Measurements from ENCODE around the gene ZNF212.
"Not testable (repeated sequence)": the region's sequence is repeated elsewhere in the genome, so short reads cannot be mapped to it uniquely, and the experiment has no call there.

The ZNF212 gene

GRCh38 chr7:149252378-149252777, 12.9 kb downstream of the ZNF212 start:
- DNase-seq: no peak

- no peak for DNase-seq
These were observed 14.2 kb downstream of the ZNF212 start for GRCh38 chr7:149253665-149254064.

DNA sequence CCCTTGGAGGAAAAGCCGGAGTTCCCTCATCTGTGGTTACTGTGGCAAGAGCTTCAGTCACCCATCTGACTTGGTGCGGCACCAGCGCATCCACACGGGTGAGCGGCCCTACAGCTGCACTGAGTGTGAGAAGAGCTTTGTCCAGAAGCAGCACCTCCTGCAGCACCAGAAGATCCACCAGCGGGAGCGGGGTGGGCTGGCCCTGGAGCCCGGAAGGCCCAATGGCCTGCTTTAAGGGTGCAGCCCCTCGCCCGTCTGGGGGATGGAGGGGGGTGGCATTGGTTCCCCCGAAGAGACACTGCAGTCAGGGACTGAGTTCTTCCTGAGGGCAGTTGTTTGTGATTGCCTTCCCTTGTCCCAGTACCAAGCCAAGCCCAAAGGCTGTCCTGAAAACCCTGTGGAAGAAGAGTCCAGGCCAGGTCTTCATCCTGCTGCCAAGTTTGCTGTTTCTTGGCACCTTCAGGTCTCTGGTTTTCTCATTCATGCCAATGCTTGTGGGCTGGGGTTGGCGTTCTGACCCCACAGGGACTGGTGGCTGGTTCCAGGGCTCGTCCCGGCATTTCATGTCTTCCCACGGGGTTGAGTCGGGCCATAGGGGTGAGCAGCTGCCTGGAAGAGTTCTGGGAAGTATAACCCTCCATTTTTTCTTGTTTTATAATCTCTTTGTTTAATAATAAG, 14.9 kb downstream of the ZNF212 start:
- peak in 7 of 56 donors; percentile 2 to 16 (median 10) for DNase-seq

- DNase-seq: no peak
These were observed 15.7 kb downstream of the ZNF212 start for GRCh38 chr7:149255174-149255573.

GRCh38 chr7:149256568-149256967, 17.1 kb downstream of the ZNF212 start:
- no peak for DNase-seq

DNA sequence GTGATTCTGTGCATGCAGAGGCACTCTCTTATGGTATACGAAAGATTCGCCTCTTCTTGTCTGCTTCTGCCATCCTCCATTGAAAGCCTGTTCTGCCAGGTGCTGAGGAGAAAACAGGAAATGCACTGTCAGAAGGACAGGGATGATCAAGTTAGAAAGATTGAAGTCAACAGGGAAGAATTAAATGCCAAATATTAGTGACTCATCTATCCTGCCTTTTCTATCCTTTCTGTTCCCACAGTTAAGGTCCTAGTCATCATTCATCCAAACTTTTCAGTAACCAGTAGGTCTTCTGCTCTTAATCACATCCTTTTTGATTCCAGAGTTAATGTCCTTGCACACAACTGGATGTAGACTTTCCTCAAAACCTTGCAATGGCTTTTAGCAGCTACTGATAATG, 17.7 kb downstream of the ZNF212 start:
- DNase-seq: no peak

- peak in 6 of 56 donors; percentile 22 to 52 (median 30) for DNase-seq
These were observed 21.9 kb downstream of the ZNF212 start for GRCh38 chr7:149261316-149261828.

DNA sequence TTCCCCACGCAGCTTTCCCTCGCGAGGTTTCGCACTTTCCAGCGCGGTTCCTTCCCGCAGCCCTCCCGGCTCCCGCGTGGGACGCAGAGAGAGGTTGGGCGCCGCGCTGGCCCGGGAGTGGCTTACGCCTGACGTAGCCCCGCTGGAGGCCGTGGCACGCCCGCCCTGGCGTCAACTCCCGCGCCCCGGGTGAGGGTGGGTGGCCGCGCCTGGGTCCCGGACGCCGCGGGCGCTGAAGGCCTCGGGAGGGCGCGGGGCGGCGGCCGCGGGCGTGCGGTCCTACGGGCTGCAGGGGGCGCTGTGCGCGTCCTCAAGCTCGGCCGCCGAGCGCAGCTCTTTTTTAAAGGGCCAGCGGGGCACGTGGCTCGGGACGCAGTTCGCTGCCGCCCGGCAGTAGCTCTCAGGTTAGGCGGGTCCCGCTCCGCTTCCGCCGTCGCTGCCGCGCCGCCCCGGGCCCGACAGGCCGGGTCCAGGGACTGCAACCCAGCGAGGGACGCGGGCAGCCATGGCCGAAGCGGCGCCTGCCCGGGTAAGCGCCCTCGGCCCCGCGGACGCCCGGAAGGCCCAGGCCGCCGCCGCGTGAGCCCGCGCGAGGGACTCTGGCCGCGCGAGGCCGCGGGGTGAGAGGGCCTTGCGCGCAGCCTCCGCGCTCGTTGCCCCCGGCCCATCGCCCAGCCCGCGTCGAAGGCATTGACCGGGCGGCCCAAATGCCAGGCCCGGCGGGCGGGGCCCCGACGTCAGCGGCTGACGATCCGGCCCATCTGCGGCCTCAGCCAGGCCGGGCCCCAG, 22.6 kb downstream of the ZNF212 start, which contains the start of gene ZNF783:
Gene ZNF783, plus strand, starts transcription at position 368 of the 789 bp plus-strand sequence. Its CDS starts 138 bp downstream, at position 506.
- peak in 55 of 56 donors; percentile 41 to 91 (median 71) for DNase-seq

- no peak for DNase-seq
These were observed 27.0 kb downstream of the ZNF212 start for GRCh38 chr7:149266451-149266850.

- no peak for DNase-seq
These were observed 28.3 kb downstream of the ZNF212 start for GRCh38 chr7:149267733-149268132.

GRCh38 chr7:149274424-149274823, 35.0 kb downstream of the ZNF212 start:
- not testable (repeated sequence) for DNase-seq

GRCh38 chr7:149277871-149278270, 38.4 kb downstream of the ZNF212 start:
- no peak for DNase-seq

DNA sequence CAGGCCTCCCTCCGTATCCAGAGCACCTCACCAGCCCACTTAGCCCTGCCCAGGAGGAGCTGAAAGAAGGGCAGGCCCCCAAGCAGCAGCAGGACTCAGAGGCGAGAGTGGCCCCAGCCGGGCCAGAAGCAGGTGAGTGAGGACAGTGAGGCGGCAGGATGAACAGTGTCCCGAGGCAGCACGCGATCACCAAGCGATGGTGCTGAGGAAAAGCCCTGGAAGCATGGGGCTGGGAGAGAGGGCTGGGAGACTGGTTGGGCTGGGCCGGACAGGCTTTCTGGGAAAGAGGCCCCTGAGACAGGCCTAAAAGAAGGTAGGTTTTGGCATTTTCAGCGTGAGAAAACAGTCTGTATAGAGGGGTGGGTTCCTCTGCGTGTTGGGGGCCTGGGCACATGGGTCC, 38.9 kb downstream of the ZNF212 start:
- no peak for DNase-seq

- no peak for DNase-seq
These were observed 39.8 kb downstream of the ZNF212 start for GRCh38 chr7:149279111-149279743.

GRCh38 chr7:149280151-149280550, 40.7 kb downstream of the ZNF212 start:
- no peak for DNase-seq

DNA sequence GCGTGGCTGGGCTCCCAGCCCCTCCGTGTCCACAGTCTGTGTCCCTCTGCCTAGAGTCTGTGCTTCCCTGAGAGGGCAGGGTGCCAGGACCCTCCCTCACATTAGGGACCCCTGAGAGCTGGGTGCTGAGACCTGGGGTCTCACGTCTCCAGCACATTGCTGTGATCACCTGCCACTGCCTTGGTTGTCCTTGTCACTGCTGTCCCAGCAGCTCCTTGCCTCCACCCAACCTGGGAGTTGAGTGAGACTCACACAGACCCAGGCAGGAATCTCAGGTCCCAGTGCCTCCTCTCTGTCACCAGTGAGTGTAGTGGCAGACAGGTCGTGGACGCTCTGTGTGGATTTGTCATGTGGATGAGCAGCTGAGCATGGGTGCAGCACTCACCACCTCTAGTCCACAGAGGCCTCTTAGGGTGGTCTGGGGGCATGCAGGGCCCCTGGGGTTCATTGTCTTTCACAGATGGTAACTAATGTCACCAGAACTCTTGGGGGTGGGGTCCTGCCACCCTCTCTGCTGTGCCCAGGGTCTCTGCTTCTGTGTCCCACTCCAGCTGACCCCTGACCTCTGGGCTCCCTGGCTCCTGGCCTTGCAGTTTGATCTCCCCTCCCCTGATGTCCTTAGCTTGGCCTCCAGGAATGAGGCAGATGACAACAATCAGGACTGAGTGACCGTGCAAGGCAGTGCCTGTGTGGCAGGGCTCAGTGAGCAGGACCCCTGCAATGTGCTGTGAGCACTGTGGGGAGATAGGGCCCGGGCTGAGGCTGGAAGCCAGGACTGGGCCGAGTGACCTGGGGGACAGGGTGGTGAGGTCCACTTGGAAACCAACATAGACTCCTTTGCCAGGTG, 41.4 kb downstream of the ZNF212 start:
- DNase-seq: no peak

- no peak for DNase-seq
These were observed 42.3 kb downstream of the ZNF212 start for GRCh38 chr7:149281508-149282330.

- DNase-seq: no peak
These were observed 42.8 kb downstream of the ZNF212 start for GRCh38 chr7:149282331-149282655.

DNA sequence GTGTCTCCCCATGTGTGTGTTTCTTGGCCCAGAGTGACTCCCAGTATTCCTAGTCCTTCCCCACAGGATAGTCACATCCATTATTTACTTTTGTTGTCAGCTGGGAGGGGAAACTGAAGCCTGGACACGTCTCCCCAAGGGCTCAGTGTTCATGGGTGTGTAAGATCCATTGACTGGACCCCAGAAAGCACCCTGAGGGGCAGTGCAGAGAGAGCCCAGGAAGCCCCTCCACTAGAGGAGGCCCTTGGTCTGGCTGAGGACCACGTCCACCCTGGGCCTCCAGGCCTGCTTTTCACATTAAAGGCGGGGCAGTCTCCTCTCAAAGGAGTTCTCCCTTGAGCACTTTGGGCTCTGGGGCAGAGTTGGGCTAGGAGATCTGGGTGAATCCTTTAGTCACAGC, 43.9 kb downstream of the ZNF212 start:
- DNase-seq: no peak

GRCh38 chr7:149284343-149284742, 44.9 kb downstream of the ZNF212 start:
- no peak for DNase-seq
